ENCODE results near the gene SNRNP25.

Gene SNRNP25

GRCh38 chr16:34648-34987 lies 19.0 kb upstream of the SNRNP25 start:
- H3K79me2 ChIP-seq (ENCODE audit: insufficient read depth, low read length): no peaks in the 10 kb centered on the region
- peaks cover 3% of the 10 kb centered on the region; the same call in 1 of the 2 replicates for H3K4me1 ChIP-seq (ENCODE audit: insufficient read depth, low read length)
- no peak overlapping the region for H3K4me3 ChIP-seq (ENCODE audit: low read depth in 1 of 2, low read length in 2 of 2)
- no peak overlapping the region for H2AFZ ChIP-seq (ENCODE audit: low read depth, low read length)
- TF ChIP-seq EZH2 (IDR thresholded peaks at IDR 0.05; ENCODE audit: borderline replicate concordance, low read depth, low read length, severe bottlenecking): no peak
- TF ChIP-seq, protein P1, sequence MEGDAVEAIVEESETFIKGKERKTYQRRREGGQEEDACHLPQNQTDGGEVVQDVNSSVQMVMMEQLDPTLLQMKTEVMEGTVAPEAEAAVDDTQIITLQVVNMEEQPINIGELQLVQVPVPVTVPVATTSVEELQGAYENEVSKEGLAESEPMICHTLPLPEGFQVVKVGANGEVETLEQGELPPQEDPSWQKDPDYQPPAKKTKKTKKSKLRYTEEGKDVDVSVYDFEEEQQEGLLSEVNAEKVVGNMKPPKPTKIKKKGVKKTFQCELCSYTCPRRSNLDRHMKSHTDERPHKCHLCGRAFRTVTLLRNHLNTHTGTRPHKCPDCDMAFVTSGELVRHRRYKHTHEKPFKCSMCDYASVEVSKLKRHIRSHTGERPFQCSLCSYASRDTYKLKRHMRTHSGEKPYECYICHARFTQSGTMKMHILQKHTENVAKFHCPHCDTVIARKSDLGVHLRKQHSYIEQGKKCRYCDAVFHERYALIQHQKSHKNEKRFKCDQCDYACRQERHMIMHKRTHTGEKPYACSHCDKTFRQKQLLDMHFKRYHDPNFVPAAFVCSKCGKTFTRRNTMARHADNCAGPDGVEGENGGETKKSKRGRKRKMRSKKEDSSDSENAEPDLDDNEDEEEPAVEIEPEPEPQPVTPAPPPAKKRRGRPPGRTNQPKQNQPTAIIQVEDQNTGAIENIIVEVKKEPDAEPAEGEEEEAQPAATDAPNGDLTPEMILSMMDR (IDR thresholded peaks at IDR 0.05; ENCODE audit: borderline replicate concordance, extremely low read depth, low read length, poor library complexity, severe bottlenecking): no peak
- ATAC-seq (ENCODE audit: insufficient read depth, low read depth) (no peak), DNase-seq (no peak)
- H3K9ac ChIP-seq (ENCODE audit: low read depth, low read length): no peak overlapping the region
- H3K27ac ChIP-seq (ENCODE audit: low read length): no peak overlapping the region
- no peaks in the 10 kb centered on the region for H3K27me3 ChIP-seq (ENCODE audit: insufficient read depth, low read length, poor library complexity)
- peaks cover 16% of the 10 kb centered on the region for H4K20me1 ChIP-seq (ENCODE audit: insufficient read depth, low read length)
- peaks cover 18% of the 10 kb centered on the region for H3K36me3 ChIP-seq (ENCODE audit: insufficient read depth, low read length)
- H3K4me2 ChIP-seq (ENCODE audit: insufficient read depth, low read length): no peak overlapping the region
- no peaks in the 10 kb centered on the region for H3K9me3 ChIP-seq (ENCODE audit: insufficient read depth, low read length, severe bottlenecking)

GRCh38 chr16:35011-35677 lies 18.5 kb upstream of the SNRNP25 start:
- H3K4me1 ChIP-seq (ENCODE audit: insufficient read depth, low read length): peaks cover 3% of the 10 kb centered on the region; the same call in 1 of the 2 replicates
- no peak; the same call in 2 of the 3 replicates for ATAC-seq (ENCODE audit: insufficient read depth, low read depth)
- H3K9me3 ChIP-seq (ENCODE audit: insufficient read depth, low read length, severe bottlenecking): no peaks in the 10 kb centered on the region
- no peak overlapping the region for H3K4me3 ChIP-seq (ENCODE audit: low read depth in 1 of 2, low read length in 2 of 2)
- H3K79me2 ChIP-seq (ENCODE audit: insufficient read depth, low read length): no peaks in the 10 kb centered on the region
- no peak for DNase-seq
- H3K27ac ChIP-seq (ENCODE audit: low read length): no peak overlapping the region
- H3K27me3 ChIP-seq (ENCODE audit: insufficient read depth, low read length, poor library complexity): no peaks in the 10 kb centered on the region
- H3K36me3 ChIP-seq (ENCODE audit: insufficient read depth, low read length): peaks cover 18% of the 10 kb centered on the region
- TF ChIP-seq, protein P1 (IDR thresholded peaks at IDR 0.05; ENCODE audit: borderline replicate concordance, extremely low read depth, low read length, poor library complexity, severe bottlenecking): no peak
- TF ChIP-seq EZH2 (IDR thresholded peaks at IDR 0.05; ENCODE audit: borderline replicate concordance, low read depth, low read length, severe bottlenecking): no peak
- peaks cover 16% of the 10 kb centered on the region for H4K20me1 ChIP-seq (ENCODE audit: insufficient read depth, low read length)
- no peak overlapping the region for H3K9ac ChIP-seq (ENCODE audit: low read depth, low read length)
- H2AFZ ChIP-seq (ENCODE audit: low read depth, low read length): no peak overlapping the region
- H3K4me2 ChIP-seq (ENCODE audit: insufficient read depth, low read length): no peak overlapping the region

GRCh38 chr16:35678-36305 lies 17.8 kb upstream of the SNRNP25 start:
- H3K4me1 ChIP-seq (ENCODE audit: insufficient read depth, low read length): peaks cover 3% of the 10 kb centered on the region; the same call in 1 of the 2 replicates
- TF ChIP-seq, protein P1 (IDR thresholded peaks at IDR 0.05; ENCODE audit: borderline replicate concordance, extremely low read depth, low read length, poor library complexity, severe bottlenecking): no peak
- no peak for TF ChIP-seq EZH2 (IDR thresholded peaks at IDR 0.05; ENCODE audit: borderline replicate concordance, low read depth, low read length, severe bottlenecking)
- no peaks in the 10 kb centered on the region for H3K9me3 ChIP-seq (ENCODE audit: insufficient read depth, low read length, severe bottlenecking)
- no peak overlapping the region for H2AFZ ChIP-seq (ENCODE audit: low read depth, low read length)
- no peak overlapping the region for H3K9ac ChIP-seq (ENCODE audit: low read depth, low read length)
- peaks cover 18% of the 10 kb centered on the region for H3K36me3 ChIP-seq (ENCODE audit: insufficient read depth, low read length)
- no peak overlapping the region for H3K4me3 ChIP-seq (ENCODE audit: low read depth in 1 of 2, low read length in 2 of 2)
- no peaks in the 10 kb centered on the region for H3K79me2 ChIP-seq (ENCODE audit: insufficient read depth, low read length)
- peaks cover 16% of the 10 kb centered on the region for H4K20me1 ChIP-seq (ENCODE audit: insufficient read depth, low read length)
- ATAC-seq (ENCODE audit: insufficient read depth, low read depth): no peak; the same call in 2 of the 3 replicates
- no peak for DNase-seq
- H3K27ac ChIP-seq (ENCODE audit: low read length): no peak overlapping the region
- H3K27me3 ChIP-seq (ENCODE audit: insufficient read depth, low read length, poor library complexity): no peaks in the 10 kb centered on the region
- H3K4me2 ChIP-seq (ENCODE audit: insufficient read depth, low read length): no peak overlapping the region
